Thyroid gland (tissue), 4 donors: ENCODE data around the gene TNN.

ENCODE experiments used
- CTCF ChIP-seq, 6 experiments: fragments of 200-600 bp in 3 of 6; fragments of 450-650 bp in 3 of 6; sonication (generic) in 3 of 6; IDR thresholded peaks; one replicate each; pipeline ENCODE4 v1.5.1; 2016 to 2019; ENCODE audit warnings: antibody characterized with exemption in 6 of 6, mild to moderate bottlenecking in 2 of 6, inconsistent platforms in 1 of 6, moderate library complexity in 1 of 6
- POLR2A ChIP-seq, 2 donors: fragments of 450-650 bp; IDR thresholded peaks; one replicate each; pipeline ENCODE4 v1.6.1; 2017; ENCODE audit warnings: antibody characterized with exemption in 2 of 2, mild to moderate bottlenecking in 2 of 2, moderate library complexity in 1 of 2

- no peak for TF ChIP-seq POLR2A (IDR thresholded peaks at IDR 0.05)
- no peak for TF ChIP-seq CTCF (IDR thresholded peaks at IDR 0.05)
Observed at GRCh38 chr1:175054736-175055135, 12.9 kb upstream of the TNN start.
